GM23338 (cell line): ENCODE measurements around the gene SIMC1. TPM values are rescaled to one million over a fixed set of nuclear protein-coding genes. Genes with fewer than 3 reads are reported as not detected.

ENCODE experiments used
- ATAC-seq: fragments of 200-7000 bp; cut with Tn5 transposase; 3 replicates; pipeline ENCODE4 v1.9.1; 2020
- DNase-seq: peaks from one replicate; pipeline ENCODE4 v3.0.0-alpha.2; 2015; ENCODE audit warnings: low spot score
- H2AFZ ChIP-seq: fragments of 200-600 bp; sonication (generic); 2 replicates; pipeline ENCODE4 v1.8.0; 2016; ENCODE audit warnings: antibody characterized with exemption, mild to moderate bottlenecking, moderate library complexity
- H3F3A ChIP-seq: fragments of 200-600 bp; sonication (generic); replicated peaks from 2 replicates; pipeline ENCODE4 v1.8.0; 2017; ENCODE audit warnings: antibody characterized with exemption, mixed run types, low read depth
- H3K27ac ChIP-seq: fragments of 200-600 bp; sonication (generic); 2 replicates; pipeline ENCODE4 v1.6.1; 2016; ENCODE audit warnings: low read depth
- H3K27me3 ChIP-seq: fragments of 200-600 bp; sonication (generic); 2 replicates; pipeline ENCODE4 v1.8.0; 2016; ENCODE audit warnings: mild to moderate bottlenecking, mixed run types, moderate library complexity; ENCODE audit not compliant: insufficient read depth
- H3K36me3 ChIP-seq: fragments of 200-600 bp; sonication (generic); 2 replicates; pipeline ENCODE4 v1.8.0; 2016; ENCODE audit warnings: mild to moderate bottlenecking; ENCODE audit not compliant: insufficient read depth
- H3K4me1 ChIP-seq: fragments of 200-600 bp; sonication (generic); 2 replicates; pipeline ENCODE4 v1.8.0; 2016; ENCODE audit warnings: mild to moderate bottlenecking, moderate library complexity; ENCODE audit not compliant: insufficient read depth
- H3K4me2 ChIP-seq: fragments of 200-600 bp; sonication (generic); 2 replicates; pipeline ENCODE4 v1.7.1; 2017; ENCODE audit warnings: mixed run types
- H3K4me3 ChIP-seq: fragments of 200-600 bp; sonication (generic); 2 replicates; pipeline ENCODE4 v1.6.1; 2016; ENCODE audit warnings: mixed run types
- H3K79me2 ChIP-seq: fragments of 200-600 bp; sonication (generic); replicated peaks from 2 replicates; pipeline ENCODE4 v1.8.0; 2017; ENCODE audit warnings: mild to moderate bottlenecking; ENCODE audit not compliant: insufficient read depth
- H3K9me2 ChIP-seq: fragments of 200-600 bp; sonication (generic); 2 replicates; pipeline ENCODE4 v1.8.0; 2017; ENCODE audit not compliant: insufficient read depth
- H4K20me1 ChIP-seq: fragments of 200-600 bp; sonication (generic); replicated peaks from 2 replicates; pipeline ENCODE4 v1.8.0; 2017; ENCODE audit warnings: mild to moderate bottlenecking; ENCODE audit not compliant: insufficient read depth
- H3K27ac Mint-ChIP-seq: 2 replicates; pipeline ENCODE4 v1.8.0; 2020; ENCODE audit warnings: inconsistent platforms, mild to moderate bottlenecking, moderate library complexity, mixed read lengths
- H3K27me3 Mint-ChIP-seq: 3 replicates; pipeline ENCODE4 v1.8.0; 2022; ENCODE audit warnings: low read depth, mild to moderate bottlenecking, moderate library complexity, mixed read lengths, inconsistent platforms; ENCODE audit not compliant: insufficient read depth, poor library complexity
- H3K36me3 Mint-ChIP-seq: 3 replicates; pipeline ENCODE4 v1.8.0; 2021; ENCODE audit warnings: low read depth, mild to moderate bottlenecking, inconsistent platforms, moderate library complexity, mixed read lengths
- H3K4me1 Mint-ChIP-seq: 3 replicates; pipeline ENCODE4 v1.8.0; 2020; ENCODE audit warnings: mild to moderate bottlenecking, inconsistent platforms, mixed read lengths
- H3K4me3 Mint-ChIP-seq: 3 replicates; pipeline ENCODE4 v1.8.0; 2021; ENCODE audit warnings: moderate library complexity, mild to moderate bottlenecking, inconsistent platforms, mixed read lengths
- H3K9me3 Mint-ChIP-seq: 3 replicates; pipeline ENCODE4 v1.8.0; 2020; ENCODE audit warnings: moderate library complexity, mild to moderate bottlenecking, inconsistent platforms, mixed read lengths
- CREB1 ChIP-seq: fragments of 250-450 bp; sonication (Bioruptor Pico); IDR thresholded peaks from 2 replicates; pipeline ENCODE4 v1.5.0; 2020; ENCODE audit warnings: low read depth, mild to moderate bottlenecking, moderate library complexity
- CTCF ChIP-seq, 2 experiments: fragments of 200-600 bp in 1 of 2; sonication (generic) in 1 of 2; conservative IDR thresholded peaks; 2 replicates each; pipeline versions ENCODE4 v1.5.1 to v1.6.1; 2016 to 2017; ENCODE audit warnings: antibody characterized with exemption in 2 of 2, low read depth in 2 of 2, mild to moderate bottlenecking in 2 of 2, moderate library complexity in 1 of 2
- ETS1 ChIP-seq: IDR thresholded peaks from 2 replicates; pipeline ENCODE4 v1.6.1; 2016; ENCODE audit warnings: antibody characterized with exemption
- EZH2 ChIP-seq: fragments of 200-600 bp; sonication (generic); IDR thresholded peaks from one replicate; pipeline ENCODE4 v1.8.0; 2017; ENCODE audit warnings: antibody characterized with exemption, mild to moderate bottlenecking, low read depth; ENCODE audit not compliant: unreplicated experiment
- EZH2phosphoT487 ChIP-seq: fragments of 200-600 bp; sonication (generic); IDR thresholded peaks from one replicate; pipeline ENCODE4 v1.8.1; 2018; ENCODE audit warnings: antibody characterized with exemption; ENCODE audit not compliant: unreplicated experiment
- JUNB ChIP-seq: IDR thresholded peaks from one replicate; pipeline ENCODE4 v1.6.1; 2016; ENCODE audit warnings: antibody characterized with exemption; ENCODE audit not compliant: unreplicated experiment
- NANOG ChIP-seq: IDR thresholded peaks from 2 replicates; pipeline ENCODE4 v1.6.1; 2016; ENCODE audit warnings: antibody characterized with exemption, borderline replicate concordance
- REST ChIP-seq: IDR thresholded peaks from one replicate; pipeline ENCODE4 v1.6.1; 2018; ENCODE audit warnings: antibody characterized with exemption; ENCODE audit not compliant: unreplicated experiment
- STAT1 ChIP-seq: IDR thresholded peaks from one replicate; pipeline ENCODE4 v1.6.1; 2016; ENCODE audit warnings: antibody characterized with exemption; ENCODE audit not compliant: unreplicated experiment
- ZNF114 ChIP-seq: fragments of 250-450 bp; sonication (Bioruptor Pico); IDR thresholded peaks from 2 replicates; pipeline ENCODE4 v1.5.0; 2020; ENCODE audit warnings: mild to moderate bottlenecking, moderate library complexity
- ZNF331 ChIP-seq: fragments of 250-450 bp; sonication (Bioruptor Pico); IDR thresholded peaks from 2 replicates; pipeline ENCODE4 v1.5.0; 2020; ENCODE audit warnings: low read depth, mild to moderate bottlenecking, moderate library complexity
- polyA plus RNA-seq: library from polyadenylated mRNA; unstranded; fragments of >200 nt; fragmentation: Nextera tagmentation; extraction: Ambion mirVana; gene quantifications from 2 replicates; pipeline ENCODE4 v1.2.1, GENCODE V29; 2016
- total RNA-seq: library from RNA; depleted of rRNA; stranded (reverse); fragments of >200 nt; shearing (Covaris generic); gene quantifications from 2 replicates; pipeline ENCODE4 v1.2.3, GENCODE V29; 2014

SIMC1 gene
- total and polyA plus RNA-seq, 2 experiments from 2014 or later: 9.4 to 14.6 TPM

- TF ChIP-seq REST (no peak), STAT1 (no peak), NANOG (no peak), JUNB (no peak), CTCF (conservative IDR thresholded peaks at IDR 0.05; ENCODE audit: low read depth in 2 of 2) (no peak), CREB1 (CRISPR knock-in tag) (no peak)
These were observed 103.3 kb downstream of the SIMC1 start (continued) for GRCh38 chr5:176341325-176342157.

GRCh38 chr5:176342158-176342483 lies 103.9 kb downstream of the SIMC1 start:
- no peaks in the 10 kb centered on the region for H3K4me1 ChIP-seq
- Mint-ChIP-seq H3K4me3 (no peak overlapping the region), H3K9me3 (no peaks in the 10 kb centered on the region), H3K27me3 (peaks cover 2% of the 10 kb centered on the region), H3K36me3 (peaks cover 19% of the 10 kb centered on the region), H3K27ac (no peak overlapping the region), H3K4me1 (no peaks in the 10 kb centered on the region)
- no peak overlapping the region for H3K4me2 ChIP-seq
- DNase-seq (no peak), ATAC-seq (no peak)
- peaks cover 10% of the 10 kb centered on the region; the same call in 1 of the 2 replicates for H3K36me3 ChIP-seq
- H3K4me3 ChIP-seq: no peak overlapping the region
- H4K20me1 ChIP-seq: no peaks in the 10 kb centered on the region; the same call in 1 of the 2 replicates
- H2AFZ ChIP-seq: no peak overlapping the region
- TF ChIP-seq ZNF114 (CRISPR knock-in tag) (no peak), EZH2 (no peak), ZNF331 (no peak), NANOG (no peak), ETS1 (no peak), JUNB (no peak), REST (no peak), EZH2phosphoT487 (no peak), CTCF (conservative IDR thresholded peaks at IDR 0.05; ENCODE audit: low read depth in 2 of 2) (no peak), STAT1 (no peak), CREB1 (CRISPR knock-in tag) (no peak)
- H3F3A ChIP-seq: no peaks in the 10 kb centered on the region
- no peaks in the 10 kb centered on the region for H3K9me2 ChIP-seq
- no peaks in the 10 kb centered on the region for H3K27me3 ChIP-seq
- H3K79me2 ChIP-seq: no peaks in the 10 kb centered on the region
- H3K27ac ChIP-seq: no peak overlapping the region
